Measurements from ENCODE around the gene CRYBB3. TPM values are rescaled to one million over a fixed set of nuclear protein-coding genes. Genes with fewer than 3 reads are reported as not detected.

Gene CRYBB3
- total RNA-seq, 1 experiment from 2014 or later = 0.39 TPM

DNA sequence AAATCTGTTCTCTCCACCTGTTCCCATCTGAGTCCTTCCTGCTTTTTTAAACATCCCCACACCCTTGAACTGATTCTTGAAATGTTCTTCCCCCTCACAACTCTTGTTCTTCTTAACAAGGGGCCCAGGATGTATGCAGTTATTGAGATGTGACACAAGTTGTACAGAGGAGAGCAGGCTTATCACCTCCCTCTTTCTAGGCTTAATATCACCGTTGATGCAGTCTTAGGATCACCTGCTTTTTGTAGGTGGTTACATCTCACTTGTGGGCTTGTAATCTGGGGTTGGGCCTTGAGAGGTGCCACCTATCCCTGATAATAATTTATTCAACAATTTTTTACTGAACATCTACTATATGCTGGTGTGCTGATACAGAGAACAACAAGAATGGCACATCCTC, 6.2 kb downstream of the CRYBB3 start:
- no peak overlapping the region for H3K4me3 Mint-ChIP-seq

More for the DNA sequence above, 6.2 kb downstream of the CRYBB3 start:
- Histone ChIP-seq H2BK120ac (ENCODE audit: low read depth, low read length, poor library complexity, severe bottlenecking) (no peak overlapping the region), H3K27ac (ENCODE audit: insufficient read length, low read depth, low read length) (no peak overlapping the region), H2BK12ac (ENCODE audit: insufficient read length, low read depth, low read length) (no peak overlapping the region), H3K56ac (ENCODE audit: insufficient read length, low read depth, low read length) (no peak overlapping the region), H3K23me2 (ENCODE audit: insufficient read length, low read depth, low read length, poor library complexity, severe bottlenecking) (no peaks in the 10 kb centered on the region), H3K79me1 (ENCODE audit: insufficient read depth, low read depth, low read length, poor library complexity, severe bottlenecking) (no peaks in the 10 kb centered on the region), H3K9ac (ENCODE audit: extremely low read depth, insufficient read length, low read length) (no peak overlapping the region), H2BK5ac (ENCODE audit: insufficient read length, low read length) (no peak overlapping the region), H3K14ac (ENCODE audit: insufficient read depth, low read length) (no peak overlapping the region), H4K20me1 (ENCODE audit: control insufficient read depth, insufficient read depth, insufficient read length) (no peaks in the 10 kb centered on the region), H2AK5ac (ENCODE audit: insufficient read length, low read length) (no peak overlapping the region), H3K4ac (ENCODE audit: low read depth, low read length) (no peak overlapping the region), H4K5ac (ENCODE audit: insufficient read length, low read depth, low read length) (no peak overlapping the region), H4K91ac (ENCODE audit: insufficient read length, low read depth, low read length) (no peak overlapping the region), H3K18ac (ENCODE audit: insufficient read length, low read depth, low read length) (no peak overlapping the region), H3K27me3 (ENCODE audit: insufficient read depth, low read length) (no peaks in the 10 kb centered on the region), H2BK20ac (ENCODE audit: low read depth, low read length, poor library complexity, severe bottlenecking) (no peak overlapping the region), H3K4me2 (ENCODE audit: insufficient read depth, insufficient read length, low read length) (no peak overlapping the region), H3K9me3 (ENCODE audit: control insufficient read depth, low read depth, low read length) (no peaks in the 10 kb centered on the region), H4K8ac (replicated peaks; ENCODE audit: insufficient read length, low read depth, low read length) (no peak overlapping the region), H3T11ph (ENCODE audit: low read length) (no peak overlapping the region), H3K79me2 (ENCODE audit: insufficient read depth, low read length) (no peaks in the 10 kb centered on the region), H2AFZ (ENCODE audit: low read length) (no peak overlapping the region), H3K23ac (ENCODE audit: insufficient read length, low read depth, low read length) (no peak overlapping the region), H2BK15ac (ENCODE audit: low read depth, low read length) (no peak overlapping the region), H3K4me1 (ENCODE audit: insufficient read depth, low read length) (no peaks in the 10 kb centered on the region)
- Mint-ChIP-seq H3K4me1 (peaks cover 0 to 5% of the 10 kb centered on the region in 2 experiments; a peak in 1 of 4 replicates), H3K27me3 (ENCODE audit: low read depth) (no peaks in the 10 kb centered on the region; the same call in 1 of the 2 replicates), H3K27ac (peak overlapping the region in 2 of 3 experiments; percentile 12 to 14; a peak in 3 of 7 replicates), H3K9me3 (no peaks in the 10 kb centered on the region), H3K36me3 (ENCODE audit: insufficient read depth in 1 of 3, low read depth in 3 of 3) (no peaks in the 10 kb centered on the region)
- no CpG with 5 or more reads among the region's 1 CpG for WGBS (ENCODE audit: extremely low coverage, insufficient read length, low lambda C conversion rate)
- no peak for DNase-seq
- TF ChIP-seq CTCF (conservative IDR thresholded peaks at IDR 0.05) = no peak

Data from H9 (cell line).